Memory B cell (primary cell): ENCODE data around the gene ALPG.
"Not testable (repeated sequence)": the region's sequence is repeated elsewhere in the genome, so short reads cannot be mapped to it uniquely, and the experiment has no call there.

Source experiments
- ATAC-seq: fragments of 150-1000 bp; cut with Tn5 transposase; 2 replicates; pipeline ENCODE4 v1.10.0; 2021; ENCODE audit warnings: low read depth, mild to moderate bottlenecking, moderate library complexity
- DNase-seq, 2 donors: peaks; one replicate each; pipeline ENCODE4 v3.0.0; 2022; ENCODE audit warnings: low spot score in 2 of 2
- H3K27ac Mint-ChIP-seq: one replicate; pipeline ENCODE4 v1.8.0; 2022; ENCODE audit warnings: mild to moderate bottlenecking, moderate library complexity, mixed read lengths
- H3K27me3 Mint-ChIP-seq: one replicate; pipeline ENCODE4 v1.8.0; 2022; ENCODE audit warnings: mixed read lengths
- H3K36me3 Mint-ChIP-seq: one replicate; pipeline ENCODE4 v1.8.0; 2022; ENCODE audit warnings: mild to moderate bottlenecking, mixed read lengths
- H3K4me1 Mint-ChIP-seq: one replicate; pipeline ENCODE4 v1.8.0; 2022; ENCODE audit warnings: mixed read lengths
- H3K4me3 Mint-ChIP-seq: one replicate; pipeline ENCODE4 v1.8.0; 2022; ENCODE audit warnings: mild to moderate bottlenecking, moderate library complexity, mixed read lengths
- H3K9me3 Mint-ChIP-seq: one replicate; pipeline ENCODE4 v1.8.0; 2022; ENCODE audit warnings: mixed read lengths

ALPG gene

DNA sequence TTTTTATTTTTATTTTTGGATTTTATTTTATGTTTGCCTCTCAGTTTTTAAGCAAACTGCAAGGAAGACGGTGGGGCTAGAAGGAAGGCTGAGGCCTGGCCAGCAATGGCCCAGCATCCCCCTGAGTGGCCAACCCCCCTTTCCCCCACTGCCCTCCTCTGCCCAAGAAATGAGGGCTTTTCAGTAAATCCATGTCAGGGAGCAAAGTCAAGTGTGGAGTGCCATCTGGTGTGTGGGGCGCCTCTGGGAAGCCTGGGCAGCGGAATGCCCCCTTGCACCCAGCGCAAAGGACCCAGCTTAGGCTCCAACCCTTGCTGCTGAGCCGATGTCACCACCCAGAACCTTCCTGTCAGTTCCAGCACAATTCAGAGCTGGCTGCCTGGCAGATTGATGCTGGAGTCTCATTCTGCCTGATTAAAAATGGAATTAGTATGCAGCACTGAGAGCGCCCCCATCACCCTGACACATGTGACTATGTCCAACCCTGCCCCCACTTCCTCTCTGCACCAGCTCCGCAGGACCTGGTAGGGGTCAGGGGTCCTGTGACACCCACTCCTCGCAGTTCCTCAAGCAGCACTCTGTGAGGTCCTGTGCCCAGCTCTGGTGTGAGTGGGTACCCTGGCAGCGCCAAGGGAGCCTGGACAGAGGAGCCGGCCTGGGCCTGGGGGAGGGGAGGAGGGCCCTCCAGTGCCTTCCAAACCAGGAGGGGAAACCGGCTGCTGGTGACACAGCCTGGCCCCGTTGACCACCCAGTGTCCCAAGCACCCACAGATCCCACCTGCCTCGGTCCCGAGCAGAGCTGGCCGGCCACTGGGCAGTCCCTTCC, 37.3 kb upstream of the ALPG start:
- Mint-ChIP-seq H3K4me3 (no peak overlapping the region), H3K36me3 (no peaks in the 10 kb centered on the region), H3K27ac (no peak overlapping the region), H3K27me3 (peaks cover under 1% of the 10 kb centered on the region), H3K9me3 (no peaks in the 10 kb centered on the region), H3K4me1 (no peaks in the 10 kb centered on the region)
- ATAC-seq = no peak
- no peak for DNase-seq

DNA sequence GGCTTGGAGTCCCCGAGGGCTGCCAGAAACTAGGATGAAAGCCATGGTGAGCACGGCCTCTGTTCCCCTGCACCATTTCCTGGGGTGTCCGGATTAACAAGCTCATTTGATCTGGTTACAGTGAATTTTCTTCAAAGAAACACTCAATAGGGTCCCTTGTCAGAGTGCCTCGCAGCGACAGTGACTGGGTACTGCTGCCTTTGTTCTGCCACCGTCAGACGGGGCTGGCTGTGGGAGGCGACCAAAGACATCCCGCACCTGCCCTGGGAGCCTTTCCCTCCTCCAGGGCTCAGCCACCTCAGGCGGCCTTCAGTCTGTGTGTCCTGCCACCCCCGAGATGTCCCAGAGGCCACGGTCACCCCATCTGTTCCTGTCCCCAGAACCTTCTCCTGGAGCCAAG, 36.6 kb upstream of the ALPG start:
- not testable (repeated sequence) for ATAC-seq, H3K27ac Mint-ChIP-seq, H3K4me3 Mint-ChIP-seq, H3K4me1 Mint-ChIP-seq, H3K27me3 Mint-ChIP-seq, H3K36me3 Mint-ChIP-seq, H3K9me3 Mint-ChIP-seq, DNase-seq

DNA sequence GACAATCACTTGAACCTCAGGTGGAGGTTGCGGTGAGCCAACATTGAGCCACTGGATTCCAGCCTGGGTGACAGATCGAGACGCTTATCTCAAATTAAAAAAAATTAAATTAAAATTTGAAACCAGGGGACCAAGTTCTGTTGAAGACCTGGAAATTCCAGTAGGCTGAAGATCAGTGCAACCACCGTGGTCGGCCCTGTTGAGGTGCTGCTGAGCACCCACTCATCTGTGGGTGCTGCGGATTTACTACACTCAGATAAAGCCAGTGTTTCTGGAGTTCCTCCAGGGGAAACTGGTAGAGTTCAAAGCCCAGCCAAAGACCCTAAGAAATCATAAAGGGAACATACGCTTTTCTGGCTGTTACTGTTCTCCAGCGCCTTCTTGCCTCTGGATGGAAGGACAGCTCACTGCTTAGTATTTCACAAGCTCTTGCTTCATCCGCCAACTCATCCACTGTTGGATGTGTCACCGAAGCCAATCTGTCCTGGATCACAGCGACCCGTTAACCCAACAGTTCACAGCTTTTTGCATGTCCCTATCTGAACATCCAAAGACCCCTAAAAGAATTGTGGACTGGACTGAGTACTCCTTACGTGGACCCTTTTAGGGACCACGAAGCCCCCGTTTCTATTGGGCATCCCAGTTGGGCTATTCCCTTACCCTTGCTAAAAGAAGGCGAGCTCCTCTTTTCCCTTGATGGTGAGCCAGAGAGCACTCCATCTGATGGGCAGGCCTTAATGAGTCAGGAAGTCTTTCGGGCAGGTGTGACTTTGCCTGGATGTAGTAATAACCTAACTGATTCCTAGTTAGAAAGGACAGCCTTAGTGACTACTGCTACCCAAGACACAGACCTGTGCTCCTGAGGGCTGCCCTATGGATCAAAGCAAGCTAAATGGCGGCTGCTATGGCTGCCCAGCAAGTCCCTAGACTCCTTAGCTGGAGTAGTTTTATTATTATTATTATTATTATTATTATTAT, 34.1 kb upstream of the ALPG start:
- no peak overlapping the region for H3K27ac Mint-ChIP-seq
- DNase-seq (no peak), ATAC-seq (no peak)

DNA sequence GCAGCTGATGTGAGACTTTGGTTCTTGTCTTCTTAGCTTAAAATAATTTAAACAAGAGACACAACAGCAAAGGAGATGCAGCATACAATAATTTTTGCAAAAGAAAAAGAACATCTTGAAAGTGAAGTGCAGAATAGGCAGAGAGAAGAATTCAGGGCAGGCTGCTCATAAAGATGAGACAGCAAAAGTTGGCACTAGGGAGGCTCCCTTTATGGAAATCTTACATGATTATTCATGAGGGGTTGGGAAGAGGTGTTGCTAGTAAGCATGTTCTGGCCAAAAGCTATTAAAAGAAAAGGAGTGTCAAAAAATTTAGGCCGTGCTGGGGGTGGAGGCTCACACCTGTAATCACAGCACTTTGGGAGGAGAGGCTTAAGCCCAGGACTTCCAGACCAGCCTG, 32.3 kb upstream of the ALPG start:
- Mint-ChIP-seq H3K27me3 (peaks cover 5% of the 10 kb centered on the region), H3K4me1 (no peaks in the 10 kb centered on the region), H3K4me3 (no peak overlapping the region), H3K36me3 (no peaks in the 10 kb centered on the region), H3K27ac (no peak overlapping the region), H3K9me3 (no peaks in the 10 kb centered on the region)
- ATAC-seq (no peak), DNase-seq (no peak)

More for the DNA sequence above, 34.1 kb upstream of the ALPG start:
- no peak overlapping the region for H3K4me3 Mint-ChIP-seq
- H3K27me3 Mint-ChIP-seq = peaks cover 2% of the 10 kb centered on the region
- H3K36me3 Mint-ChIP-seq = no peaks in the 10 kb centered on the region
- no peaks in the 10 kb centered on the region for H3K9me3 Mint-ChIP-seq
- no peaks in the 10 kb centered on the region for H3K4me1 Mint-ChIP-seq

DNA sequence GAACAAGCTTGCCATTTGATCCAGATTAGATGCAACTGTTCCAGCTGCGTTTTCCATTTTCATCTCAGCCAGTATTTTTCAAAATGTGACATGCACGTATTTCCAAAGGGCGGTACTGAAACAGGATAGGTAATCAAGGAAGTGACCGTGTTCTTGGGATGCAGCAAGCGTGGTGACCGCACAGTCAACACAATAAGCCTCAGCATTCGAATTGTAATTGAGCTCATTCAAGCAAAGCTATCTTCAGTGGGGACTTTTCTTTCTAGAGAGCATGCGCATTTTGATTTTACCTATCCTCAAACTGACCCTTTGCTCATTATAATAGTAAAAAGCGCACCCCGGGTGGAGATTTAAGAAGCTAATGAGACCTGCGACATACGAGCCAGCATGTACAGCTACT, 31.5 kb upstream of the ALPG start:
- peaks cover 8% of the 10 kb centered on the region for H3K27me3 Mint-ChIP-seq
- DNase-seq (no peak), ATAC-seq (no peak)

DNA sequence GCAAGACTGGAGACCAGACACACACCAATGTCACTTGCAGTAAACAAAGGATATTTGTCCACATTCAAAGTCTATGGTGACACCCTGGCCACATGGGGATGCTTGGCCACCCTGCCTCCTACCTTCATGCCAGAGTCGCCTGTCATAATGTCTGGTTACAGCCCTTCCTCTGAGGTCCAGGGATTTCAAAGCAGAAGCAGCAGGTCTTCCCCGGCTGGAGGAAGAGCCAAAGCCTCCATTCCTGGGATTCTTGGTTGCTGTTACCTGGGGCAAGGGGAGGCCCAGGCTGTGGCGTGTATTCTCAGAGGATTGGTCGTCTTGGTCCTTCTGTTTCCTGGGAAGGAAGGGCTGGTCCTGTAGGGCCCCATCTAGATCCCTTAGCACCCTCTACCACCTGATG, 30.4 kb upstream of the ALPG start:
- ATAC-seq (no peak), DNase-seq (no peak)
- H3K36me3 Mint-ChIP-seq = no peaks in the 10 kb centered on the region
- no peaks in the 10 kb centered on the region for H3K9me3 Mint-ChIP-seq
- no peak overlapping the region for H3K4me3 Mint-ChIP-seq
- no peak overlapping the region for H3K27ac Mint-ChIP-seq
- H3K27me3 Mint-ChIP-seq = peaks cover 8% of the 10 kb centered on the region
- no peaks in the 10 kb centered on the region for H3K4me1 Mint-ChIP-seq

More for the DNA sequence above, 31.5 kb upstream of the ALPG start:
- Mint-ChIP-seq H3K27ac (no peak overlapping the region), H3K4me3 (no peak overlapping the region), H3K4me1 (no peaks in the 10 kb centered on the region), H3K36me3 (no peaks in the 10 kb centered on the region), H3K9me3 (no peaks in the 10 kb centered on the region)

DNA sequence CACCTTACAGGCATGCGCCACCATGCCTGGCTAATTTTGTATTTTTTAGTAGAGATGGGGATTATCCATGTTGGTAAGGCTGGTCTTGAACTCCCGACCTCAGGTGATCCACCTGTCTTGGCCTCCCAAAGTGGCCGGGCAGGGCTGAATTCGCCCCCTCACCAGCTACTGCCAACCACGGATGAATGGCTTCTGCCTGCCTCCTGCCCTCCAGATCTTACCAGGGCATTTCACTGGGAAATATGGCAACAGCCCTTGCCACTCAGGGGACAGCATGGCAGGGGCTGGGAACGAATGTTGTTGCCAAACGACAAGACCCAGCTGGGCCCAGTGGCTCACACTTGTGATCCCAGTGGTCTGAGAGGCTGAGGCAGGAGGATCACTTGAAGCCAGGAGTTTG, 29.9 kb upstream of the ALPG start:
- no peak overlapping the region for H3K4me3 Mint-ChIP-seq
- no peak for ATAC-seq

DNA sequence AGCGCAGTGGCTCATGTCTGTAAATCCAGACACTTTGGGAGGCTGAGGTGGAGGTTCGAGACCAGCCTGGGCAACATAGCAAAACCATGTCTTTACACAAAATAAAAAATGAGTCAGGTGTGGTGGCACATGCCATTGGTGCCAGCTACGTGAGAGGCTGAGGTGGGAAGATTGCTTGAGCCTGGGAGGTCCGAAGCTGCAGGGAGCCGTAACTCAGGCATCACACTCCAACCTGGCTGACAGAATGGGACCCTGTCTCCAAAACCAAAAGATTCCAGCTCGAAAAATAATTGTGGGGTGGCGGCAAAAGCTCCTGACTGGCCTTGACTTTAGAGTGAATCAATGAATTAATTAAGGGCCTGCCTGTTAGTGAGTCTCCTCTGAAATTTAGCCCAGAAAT, 29.3 kb upstream of the ALPG start:
- H3K9me3 Mint-ChIP-seq = no peaks in the 10 kb centered on the region
- no peak overlapping the region for H3K4me3 Mint-ChIP-seq
- no peak overlapping the region for H3K27ac Mint-ChIP-seq
- ATAC-seq (no peak), DNase-seq (no peak)
- no peaks in the 10 kb centered on the region for H3K36me3 Mint-ChIP-seq
- H3K4me1 Mint-ChIP-seq = peaks cover 2% of the 10 kb centered on the region
- peaks cover 11% of the 10 kb centered on the region for H3K27me3 Mint-ChIP-seq

More for the DNA sequence above, 29.9 kb upstream of the ALPG start:
- H3K36me3 Mint-ChIP-seq = no peaks in the 10 kb centered on the region
- H3K9me3 Mint-ChIP-seq = no peaks in the 10 kb centered on the region
- H3K4me1 Mint-ChIP-seq = peaks cover under 1% of the 10 kb centered on the region
- DNase-seq = no peak
- H3K27me3 Mint-ChIP-seq = peaks cover 9% of the 10 kb centered on the region
- H3K27ac Mint-ChIP-seq = no peak overlapping the region

DNA sequence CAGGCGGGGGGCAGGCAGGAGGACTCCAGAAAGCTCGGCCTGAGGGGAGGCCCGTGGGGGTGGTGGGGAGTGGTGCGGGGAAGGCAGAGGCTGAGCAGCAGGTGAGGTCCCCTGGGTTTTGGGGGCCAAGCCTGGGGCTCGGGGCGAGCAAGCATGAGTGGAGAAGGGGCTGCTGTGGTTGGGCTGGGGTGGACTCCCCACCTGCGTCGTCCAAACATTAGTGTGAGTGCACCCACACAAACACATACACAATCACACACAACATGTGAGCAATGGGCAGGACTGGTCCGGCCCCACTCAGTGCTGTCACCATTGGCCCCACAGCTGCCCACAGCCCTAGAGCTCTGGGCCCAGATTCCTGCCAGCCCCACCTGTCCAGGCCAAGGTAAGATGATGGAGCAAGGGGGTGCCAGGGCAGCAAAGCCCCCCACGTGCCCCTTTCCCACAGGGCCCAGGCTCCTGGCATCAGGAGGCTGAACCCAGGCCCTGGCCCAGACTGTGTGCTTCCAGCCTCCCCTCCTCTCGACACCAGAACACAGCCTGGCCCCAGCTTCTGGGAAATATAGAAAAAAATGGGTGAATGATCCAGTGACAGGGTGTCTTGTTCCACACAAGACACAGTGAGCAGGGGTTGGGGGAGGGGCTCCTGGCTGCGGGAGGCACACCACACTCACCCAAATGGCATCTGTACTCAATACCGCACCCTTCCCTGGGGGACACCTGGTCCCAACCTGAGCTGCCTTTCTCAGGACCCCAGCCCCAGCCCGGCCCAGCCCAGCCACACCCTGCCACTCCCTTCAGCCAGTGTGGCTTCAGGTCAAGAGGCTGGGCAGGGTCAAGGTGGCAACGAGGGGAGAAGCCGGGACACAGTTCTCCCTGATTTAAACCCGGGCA, 28.6 kb upstream of the ALPG start:
- Mint-ChIP-seq H3K4me3 (no peak overlapping the region), H3K27me3 (peaks cover 15% of the 10 kb centered on the region), H3K9me3 (no peaks in the 10 kb centered on the region), H3K4me1 (peaks cover 2% of the 10 kb centered on the region), H3K36me3 (no peaks in the 10 kb centered on the region), H3K27ac (no peak overlapping the region)
- no peak for ATAC-seq
- no peak for DNase-seq

DNA sequence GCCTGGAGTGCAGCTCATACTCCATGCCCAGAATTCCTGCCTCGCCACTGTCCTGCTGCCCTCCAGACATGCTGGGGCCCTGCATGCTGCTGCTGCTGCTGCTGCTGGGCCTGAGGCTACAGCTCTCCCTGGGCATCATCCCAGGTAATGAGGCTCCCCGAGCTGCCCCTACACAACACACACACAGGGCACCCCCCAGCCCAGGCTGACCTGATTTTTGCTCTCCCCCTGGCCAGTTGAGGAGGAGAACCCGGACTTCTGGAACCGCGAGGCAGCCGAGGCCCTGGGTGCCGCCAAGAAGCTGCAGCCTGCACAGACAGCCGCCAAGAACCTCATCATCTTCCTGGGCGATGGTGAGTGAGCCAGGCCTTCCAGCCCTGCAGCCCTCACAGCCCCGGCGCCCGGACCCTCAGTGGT, 27.9 kb upstream of the ALPG start, which contains the start of gene ALPP:
ALPP (plus strand) TSS at position 17 of the 417 bp plus-strand sequence; CDS start at position 69, 52 bp downstream.
- not testable (repeated sequence) for H3K4me1 Mint-ChIP-seq, H3K36me3 Mint-ChIP-seq, H3K27ac Mint-ChIP-seq, H3K9me3 Mint-ChIP-seq, ATAC-seq, DNase-seq, H3K4me3 Mint-ChIP-seq
- H3K27me3 Mint-ChIP-seq = peaks cover 15% of the 10 kb centered on the region

DNA sequence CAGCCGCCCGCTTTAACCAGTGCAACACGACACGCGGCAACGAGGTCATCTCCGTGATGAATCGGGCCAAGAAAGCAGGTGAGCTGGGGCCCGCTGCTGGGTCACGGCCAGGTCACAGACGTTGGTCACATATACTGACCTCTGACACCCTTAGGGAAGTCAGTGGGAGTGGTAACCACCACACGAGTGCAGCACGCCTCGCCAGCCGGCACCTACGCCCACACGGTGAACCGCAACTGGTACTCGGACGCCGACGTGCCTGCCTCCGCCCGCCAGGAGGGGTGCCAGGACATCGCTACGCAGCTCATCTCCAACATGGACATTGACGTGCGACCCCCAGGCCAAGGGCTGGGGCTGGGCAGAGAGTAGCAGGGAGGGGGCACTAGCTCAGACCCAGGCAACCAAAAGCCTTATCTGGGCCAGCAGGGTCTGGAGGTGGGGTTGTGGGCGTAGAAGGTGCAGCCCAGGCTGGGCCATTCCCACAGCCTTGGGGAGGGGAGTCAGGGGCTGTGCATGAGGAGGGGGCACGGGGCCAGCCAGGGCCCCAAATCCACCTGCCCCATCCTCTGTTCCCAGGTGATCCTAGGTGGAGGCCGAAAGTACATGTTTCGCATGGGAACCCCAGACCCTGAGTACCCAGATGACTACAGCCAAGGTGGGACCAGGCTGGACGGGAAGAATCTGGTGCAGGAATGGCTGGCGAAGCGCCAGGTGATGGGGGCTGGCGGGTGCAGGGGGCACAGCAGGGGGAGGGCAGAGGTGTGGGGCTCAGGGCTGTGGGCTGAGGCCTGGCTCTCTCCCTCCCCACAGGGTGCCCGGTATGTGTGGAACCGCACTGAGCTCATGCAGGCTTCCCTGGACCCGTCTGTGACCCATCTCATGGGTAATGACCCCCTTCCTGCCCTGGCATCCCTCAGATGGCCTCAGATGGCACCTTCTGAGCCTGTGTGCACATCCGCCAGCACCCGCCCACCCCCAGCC, 26.7 kb upstream of the ALPG start:
- ATAC-seq, DNase-seq, H3K36me3 Mint-ChIP-seq, H3K4me3 Mint-ChIP-seq, H3K9me3 Mint-ChIP-seq, H3K27ac Mint-ChIP-seq, H3K4me1 Mint-ChIP-seq: not testable (repeated sequence)
- H3K27me3 Mint-ChIP-seq = peaks cover 14% of the 10 kb centered on the region

DNA sequence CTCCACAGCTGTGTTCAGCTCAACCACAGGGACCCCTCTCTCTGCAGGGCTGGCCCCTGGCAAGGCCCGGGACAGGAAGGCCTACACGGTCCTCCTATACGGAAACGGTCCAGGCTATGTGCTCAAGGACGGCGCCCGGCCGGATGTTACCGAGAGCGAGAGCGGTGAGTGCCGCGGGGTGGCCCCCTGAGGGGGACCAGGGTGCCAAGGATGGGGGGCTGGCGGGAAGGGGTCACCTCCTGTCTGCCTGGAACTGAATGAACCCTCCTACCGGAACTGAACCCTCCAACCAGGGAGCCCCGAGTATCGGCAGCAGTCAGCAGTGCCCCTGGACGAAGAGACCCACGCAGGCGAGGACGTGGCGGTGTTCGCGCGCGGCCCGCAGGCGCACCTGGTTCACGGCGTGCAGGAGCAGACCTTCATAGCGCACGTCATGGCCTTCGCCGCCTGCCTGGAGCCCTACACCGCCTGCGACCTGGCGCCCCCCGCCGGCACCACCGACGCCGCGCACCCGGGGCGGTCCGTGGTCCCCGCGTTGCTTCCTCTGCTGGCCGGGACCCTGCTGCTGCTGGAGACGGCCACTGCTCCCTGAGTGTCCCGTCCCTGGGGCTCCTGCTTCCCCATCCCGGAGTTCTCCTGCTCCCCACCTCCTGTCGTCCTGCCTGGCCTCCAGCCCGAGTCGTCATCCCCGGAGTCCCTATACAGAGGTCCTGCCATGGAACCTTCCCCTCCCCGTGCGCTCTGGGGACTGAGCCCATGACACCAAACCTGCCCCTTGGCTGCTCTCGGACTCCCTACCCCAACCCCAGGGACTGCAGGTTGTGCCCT, 25.2 kb upstream of the ALPG start:
- not testable (repeated sequence) for H3K9me3 Mint-ChIP-seq, ATAC-seq, H3K27ac Mint-ChIP-seq, H3K4me1 Mint-ChIP-seq, DNase-seq, H3K4me3 Mint-ChIP-seq, H3K36me3 Mint-ChIP-seq
- peaks cover 20% of the 10 kb centered on the region for H3K27me3 Mint-ChIP-seq
